ENCODE data around the gene AIF1.

The AIF1 gene

GRCh38 chr6:31614684-31615578, at the start of gene AIF1:
TSS of gene AIF1 (plus strand) at chr6:31615234. CDS start at chr6:31615330, 96 bp downstream.
- peak; percentile 70 for DNase-seq (ENCODE audit: low spot score)

GRCh38 chr6:31567531-31568370, 47.3 kb upstream of the AIF1 start:
- DNase-seq (ENCODE audit: low spot score): no peak

- no peak for DNase-seq (ENCODE audit: low spot score)
Measured at GRCh38 chr6:31568537-31568961, 46.5 kb upstream of the AIF1 start.

- DNase-seq (ENCODE audit: low spot score): no peak
Measured at GRCh38 chr6:31569861-31570536, 45.0 kb upstream of the AIF1 start.

- no peak for DNase-seq (ENCODE audit: low spot score)
Measured at GRCh38 chr6:31572041-31572911, 42.8 kb upstream of the AIF1 start, which contains the start of gene LTA. TSS of gene LTA (plus strand) at chr6:31572289. CDS start at chr6:31572743, 454 bp downstream.

- DNase-seq (ENCODE audit: low spot score): no peak
Measured at GRCh38 chr6:31573239-31574105, 41.6 kb upstream of the AIF1 start.

- DNase-seq (ENCODE audit: low spot score): no peak
Measured at GRCh38 chr6:31574106-31575061, 40.6 kb upstream of the AIF1 start.

- peak; percentile 53 for DNase-seq (ENCODE audit: low spot score)
Measured at GRCh38 chr6:31575335-31575901, 39.6 kb upstream of the AIF1 start, which contains the start of gene TNF. TSS of gene TNF (plus strand) at chr6:31575565. CDS start at chr6:31575742, 177 bp downstream.

GRCh38 chr6:31575952-31576685, 38.9 kb upstream of the AIF1 start:
- DNase-seq (ENCODE audit: low spot score): no peak

GRCh38 chr6:31576897-31577578, 38.0 kb upstream of the AIF1 start:
- DNase-seq (ENCODE audit: low spot score): no peak

GRCh38 chr6:31577579-31577966, 37.5 kb upstream of the AIF1 start:
- DNase-seq (ENCODE audit: low spot score): no peak

GRCh38 chr6:31578184-31579118, 36.6 kb upstream of the AIF1 start:
- DNase-seq (ENCODE audit: low spot score): no peak

GRCh38 chr6:31579119-31579505, 35.9 kb upstream of the AIF1 start:
- DNase-seq (ENCODE audit: low spot score): no peak

- DNase-seq (ENCODE audit: low spot score): no peak
Measured at GRCh38 chr6:31579546-31580437, 35.2 kb upstream of the AIF1 start.

- DNase-seq (ENCODE audit: low spot score): no peak
Measured at GRCh38 chr6:31580438-31580740, 34.6 kb upstream of the AIF1 start.

Measured in Ammon's horn (tissue), 1 donor.